Activated T-cell treated with anti-CD3 and anti-CD28 coated beads for 1 hour (primary cell): ENCODE results near the gene CUX1.
A peak's percentile ranks its signal among the peaks of the same experiment; 100 is the strongest.
"Not testable (repeated sequence)": the region's sequence is repeated elsewhere in the genome, so short reads cannot be mapped to it uniquely, and the experiment has no call there.

ENCODE experiments used
- DNase-seq: peaks from one replicate; pipeline ENCODE4 v3.0.0-alpha.2; 2020; ENCODE audit warnings: low read depth

Gene CUX1

DNA sequence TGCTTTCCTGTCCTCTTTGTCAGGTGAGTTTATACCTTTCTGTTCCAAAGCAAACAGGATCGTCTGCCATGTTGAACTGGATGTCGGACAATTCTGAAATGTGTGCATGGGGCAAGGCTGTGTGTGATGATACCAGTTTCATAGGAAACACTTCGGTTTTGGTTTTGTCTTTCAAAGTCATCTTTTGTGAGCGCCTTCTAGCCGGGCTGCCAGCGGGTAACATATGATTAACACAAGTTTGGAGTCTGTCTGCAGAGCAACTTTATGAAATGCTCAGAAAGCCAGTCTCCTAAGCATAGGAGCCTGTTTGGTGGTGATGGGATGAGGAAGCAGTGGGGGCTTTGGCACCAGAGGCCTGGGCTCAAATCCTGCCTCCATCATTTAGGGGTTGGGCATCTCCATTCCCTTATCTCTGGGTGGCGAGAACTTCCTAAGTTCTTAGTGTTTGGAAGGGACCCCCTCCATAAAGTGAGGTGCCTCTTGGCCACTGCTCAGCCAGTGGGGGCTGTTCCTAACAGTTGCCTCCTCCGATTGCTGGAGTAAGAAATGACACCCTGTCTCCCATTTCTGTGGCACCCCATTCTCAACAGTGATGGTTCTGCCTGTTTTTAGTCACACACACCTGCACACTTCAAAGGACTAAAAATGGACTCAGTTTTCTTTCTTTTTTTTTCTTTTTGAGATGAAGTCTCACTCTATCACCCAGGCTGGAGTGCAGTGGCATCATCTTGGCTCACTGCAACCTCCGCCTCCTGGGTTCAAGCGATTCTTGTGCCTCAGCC lies 36.8 kb downstream of the CUX1 start:
- DNase-seq, result no peak

DNA sequence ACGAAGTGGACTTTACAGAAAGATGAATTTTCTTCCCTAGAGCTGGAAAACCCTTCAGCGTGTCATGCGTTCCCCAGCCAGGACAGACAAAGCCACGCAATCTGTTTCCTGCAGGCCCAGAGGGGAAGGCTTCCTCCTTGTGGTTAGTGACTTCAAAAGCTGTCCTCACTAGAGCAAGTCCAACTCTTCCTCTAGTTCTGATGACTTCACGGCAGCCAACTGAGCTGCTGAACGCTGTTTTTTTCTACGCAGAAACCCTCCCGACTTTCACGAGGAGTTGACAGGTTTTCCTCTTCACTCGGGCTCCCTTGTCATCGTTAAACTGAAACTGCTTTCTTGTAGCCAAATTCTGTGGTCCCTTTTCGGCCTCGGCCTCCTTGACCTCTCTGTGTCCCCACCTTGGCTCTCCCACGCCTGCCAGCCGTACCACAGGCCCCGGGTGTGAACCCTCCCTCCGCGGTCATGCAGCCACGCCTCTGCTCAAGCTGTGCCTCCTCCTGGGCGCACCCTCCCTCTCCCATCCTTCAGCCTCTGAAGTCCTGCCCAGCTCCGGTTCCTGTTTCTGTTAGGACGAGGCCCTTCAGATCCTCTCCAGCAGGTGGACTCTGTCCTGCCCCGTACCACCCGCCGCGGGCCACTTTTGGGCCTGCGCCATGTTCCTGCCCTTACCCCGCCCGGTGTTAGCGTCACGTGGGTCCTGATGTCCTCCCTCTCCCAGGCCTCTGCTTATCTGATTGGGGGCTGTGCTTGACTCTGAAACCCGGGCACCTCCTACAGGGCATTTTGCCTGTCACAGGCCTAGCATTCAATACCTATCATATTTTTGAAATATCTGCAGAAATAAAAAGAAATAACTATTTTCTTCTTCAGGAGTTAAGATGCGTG lies 39.3 kb downstream of the CUX1 start:
- peak; percentile 63 for DNase-seq

DNA sequence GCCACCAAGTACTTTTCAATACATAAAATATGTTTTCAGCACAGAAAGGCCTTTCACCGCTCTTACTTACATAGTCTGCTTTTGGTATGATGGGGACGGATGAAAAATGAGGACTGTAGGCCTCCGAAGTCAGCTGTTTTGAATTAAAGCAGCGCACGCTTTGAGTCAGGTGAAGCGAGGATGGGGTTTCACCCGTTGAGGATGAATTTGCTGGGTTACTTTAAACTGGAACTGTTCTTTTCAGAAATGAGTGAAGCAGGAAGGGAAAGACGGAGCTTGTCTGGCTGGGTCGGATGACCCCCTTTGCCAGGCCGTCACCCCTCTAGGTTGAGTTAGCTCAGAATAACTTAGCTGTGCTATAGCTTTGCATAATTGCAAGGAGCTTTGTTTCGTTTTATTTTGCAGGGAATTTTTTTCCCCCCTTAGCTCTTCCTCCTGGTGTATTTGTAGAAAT lies 40.0 kb downstream of the CUX1 start:
- no peak for DNase-seq

DNA sequence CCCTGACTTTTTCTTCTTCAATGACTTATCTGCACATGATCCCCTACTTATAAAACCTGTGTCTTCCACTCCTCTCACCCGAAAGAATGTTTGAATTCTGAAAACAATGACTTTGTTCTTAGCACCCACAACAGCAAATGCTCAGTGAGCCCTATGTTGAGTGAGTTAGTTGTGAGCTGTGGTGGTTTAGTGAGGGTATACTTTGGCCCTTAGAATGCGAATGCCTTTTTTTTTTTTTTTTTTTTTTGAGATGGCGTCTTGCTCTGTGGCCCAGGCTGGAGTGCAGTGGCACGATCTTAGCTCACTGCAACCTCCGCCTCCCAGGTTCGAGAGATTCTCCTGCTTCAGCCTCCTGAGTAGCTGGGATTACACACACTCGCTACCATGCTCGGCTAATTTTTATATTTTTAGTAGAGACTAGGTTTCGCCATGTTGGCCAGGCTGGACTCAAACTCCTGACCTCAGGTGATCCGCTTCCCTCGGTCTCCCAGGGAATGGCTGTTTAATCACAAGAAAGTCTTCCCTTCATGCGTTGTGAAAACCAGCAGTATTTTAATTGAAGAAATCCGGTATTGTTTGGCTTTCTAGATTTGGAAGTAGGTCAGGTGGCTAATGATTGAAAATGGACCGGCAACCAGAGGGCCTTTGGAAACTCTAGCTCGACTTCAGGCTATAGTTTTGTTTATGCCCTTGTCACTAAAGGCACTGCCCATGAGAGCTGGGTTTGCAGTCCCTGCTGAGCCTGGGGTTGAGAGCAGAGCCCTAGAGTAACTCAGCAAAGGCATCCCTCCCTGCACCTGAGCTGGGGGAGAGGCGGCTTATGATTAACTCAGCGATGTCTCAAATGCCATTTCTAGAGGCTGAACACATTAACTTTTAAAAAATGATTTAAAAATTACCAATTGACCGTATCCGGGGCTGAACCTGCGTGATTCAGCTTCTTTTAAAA lies 41.3 kb downstream of the CUX1 start:
- DNase-seq, result no peak

DNA sequence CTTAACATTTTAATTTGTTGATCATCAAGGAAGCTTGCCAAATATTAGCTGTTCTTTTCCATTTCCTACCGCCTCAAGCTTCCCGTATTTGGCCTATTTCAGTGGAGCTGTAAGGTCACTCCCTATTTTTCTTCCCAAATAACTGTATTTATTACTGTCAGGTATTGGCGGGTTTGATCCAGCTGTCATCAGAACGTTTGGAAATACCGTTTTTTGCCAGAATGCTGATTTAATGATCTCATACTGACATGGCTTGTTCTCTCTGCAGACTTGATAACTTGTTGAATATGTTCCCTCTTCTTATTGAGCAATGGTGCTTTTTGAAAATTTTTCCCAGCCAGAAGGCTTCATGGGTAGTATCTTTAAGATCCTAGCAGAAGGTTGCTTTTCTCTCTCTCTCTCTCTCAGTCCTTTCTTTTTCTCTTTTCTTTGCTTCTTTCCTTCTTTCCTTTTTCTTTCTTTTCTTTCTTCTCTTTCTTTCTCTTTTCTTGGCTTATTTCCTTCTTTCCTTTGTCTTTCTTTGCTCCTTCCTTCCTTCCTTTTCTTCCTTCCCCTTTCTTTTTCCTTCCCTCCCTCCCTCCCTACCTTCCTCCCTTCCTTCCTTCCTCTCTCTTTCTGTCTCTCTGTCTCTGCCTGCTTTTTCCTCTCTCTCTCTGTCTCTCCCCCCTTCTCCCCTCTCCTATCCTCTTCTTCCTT lies 42.1 kb downstream of the CUX1 start:
- no peak for DNase-seq

DNA sequence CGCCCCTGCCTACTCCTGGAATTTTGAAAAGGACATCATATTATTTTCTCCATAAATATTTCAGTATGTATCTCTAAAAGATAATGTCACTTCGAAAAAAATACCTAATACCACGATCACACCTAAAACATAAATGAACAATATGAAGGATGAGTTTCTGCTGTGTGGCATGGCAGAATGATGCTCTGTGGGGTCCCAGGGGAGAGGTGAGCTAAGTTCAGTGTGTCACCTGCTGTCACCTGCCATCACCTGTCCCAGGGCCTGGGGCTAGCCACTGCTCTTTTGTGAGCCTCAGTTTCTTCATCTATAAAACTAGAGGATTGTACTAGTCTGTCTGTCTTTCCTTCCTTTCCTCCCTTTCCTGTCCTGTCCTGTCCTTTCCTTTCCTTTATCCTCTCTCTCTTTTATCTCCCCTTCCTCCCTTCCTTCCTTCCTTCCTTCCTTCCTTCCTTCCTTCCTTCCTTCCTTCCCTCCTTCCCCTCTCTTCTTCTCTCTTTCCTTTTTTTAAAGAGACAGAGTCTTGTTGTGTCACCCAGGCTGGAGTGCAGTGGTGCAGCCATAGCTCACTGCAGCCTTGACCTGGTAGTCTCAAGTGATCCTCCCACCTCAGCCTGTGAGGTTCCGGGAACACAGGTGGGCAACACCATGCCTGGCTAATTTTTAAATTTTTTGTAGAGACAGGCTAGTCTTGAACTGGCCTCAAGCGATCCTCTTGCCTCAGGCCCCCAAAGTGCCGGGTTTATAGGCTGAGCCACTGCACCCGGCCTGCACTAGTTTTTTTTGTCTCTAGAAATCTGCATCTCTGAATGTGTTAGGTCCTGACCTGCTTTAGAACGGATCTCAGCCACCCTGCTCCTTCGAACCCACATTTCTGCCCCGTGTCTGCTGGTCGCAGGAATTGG lies 43.1 kb downstream of the CUX1 start:
- DNase-seq, result no peak

DNA sequence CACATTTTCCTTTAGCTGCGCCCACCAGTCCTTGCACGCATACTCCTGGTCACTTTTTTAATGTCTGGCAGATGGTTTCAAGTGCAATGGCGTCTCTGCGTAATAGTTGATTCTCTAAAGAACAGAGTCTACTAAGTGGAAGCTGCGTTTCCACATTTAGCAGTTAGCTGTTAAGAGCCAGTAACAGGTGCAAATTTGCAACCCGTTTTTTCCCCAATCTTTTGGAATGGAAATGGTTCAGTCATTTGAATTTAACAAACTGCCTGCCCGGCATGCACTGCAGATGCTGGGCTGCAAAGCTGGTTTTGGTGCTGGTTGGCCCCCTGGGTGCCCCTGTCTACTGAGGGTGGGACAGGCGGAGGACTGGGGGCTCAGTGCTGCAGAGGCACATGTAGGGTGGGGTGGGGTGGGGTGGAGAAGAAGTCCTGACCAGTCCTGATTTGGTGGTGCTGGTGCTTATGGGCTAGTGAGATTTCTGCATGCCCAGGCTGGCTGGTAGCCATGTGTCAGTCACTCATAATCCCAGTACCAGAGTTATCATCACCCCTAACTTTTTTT lies 43.9 kb downstream of the CUX1 start:
- DNase-seq, result no peak

DNA sequence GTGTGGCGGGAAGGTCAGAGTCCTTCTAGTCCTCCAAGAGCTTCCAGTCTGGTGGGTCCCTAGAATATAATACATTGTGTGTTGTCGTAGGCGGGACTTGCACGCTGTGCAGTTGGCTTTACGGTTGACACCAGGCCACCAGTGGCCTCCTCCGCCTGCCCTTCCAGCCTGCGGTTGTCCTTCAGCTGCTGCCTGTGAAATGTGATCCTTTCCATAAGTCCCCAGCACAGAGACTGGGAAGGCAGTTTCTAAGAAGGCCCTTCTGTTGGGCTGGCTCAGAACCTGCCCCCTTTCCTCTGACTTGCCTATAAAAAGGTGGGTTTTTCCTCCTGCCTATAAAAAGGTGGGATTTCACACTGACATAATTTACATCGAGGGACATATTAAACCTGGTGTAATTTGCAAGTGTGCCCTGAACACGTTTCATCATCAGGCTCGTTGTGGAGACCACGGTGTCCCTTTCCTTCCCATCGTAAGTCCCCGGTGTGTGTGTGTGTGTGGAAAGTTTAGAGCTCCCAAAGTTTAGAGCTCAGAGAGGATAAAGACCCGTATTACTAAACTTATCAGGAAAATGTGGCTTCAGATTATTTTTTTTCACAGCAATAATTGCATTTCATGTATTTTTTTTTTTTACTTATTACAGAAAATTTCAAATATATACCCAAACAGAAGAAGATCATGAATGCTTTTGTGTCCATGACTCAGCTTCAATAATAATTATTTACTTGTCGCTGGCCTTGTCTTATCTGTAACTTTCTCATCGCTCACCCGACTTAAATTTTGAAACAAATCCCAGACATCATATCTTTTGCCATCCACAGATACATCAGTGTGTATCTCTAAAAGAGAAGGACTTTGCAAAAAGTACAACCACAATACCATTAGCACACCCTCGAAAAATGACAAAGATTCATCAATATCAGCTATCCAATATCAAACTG lies 45.1 kb downstream of the CUX1 start:
- DNase-seq, result no peak

DNA sequence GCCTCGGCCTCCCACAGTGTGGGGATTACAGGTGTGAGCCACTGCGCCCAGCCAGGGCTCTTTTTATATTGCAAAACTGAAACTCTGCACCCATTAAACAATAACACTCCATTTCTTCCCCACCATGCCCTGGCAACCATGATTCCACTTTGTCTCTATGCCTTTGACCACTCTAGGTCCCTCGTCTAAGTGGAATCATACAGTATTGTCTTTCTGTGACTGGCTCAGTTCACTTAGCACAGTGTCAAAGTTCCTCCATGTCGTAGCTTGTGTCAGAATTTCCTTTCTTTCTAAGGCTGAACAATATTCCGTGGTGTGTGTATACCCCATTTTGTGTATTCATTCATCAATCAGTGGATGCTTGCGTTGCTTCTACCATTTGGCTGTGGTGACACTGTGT lies 46.2 kb downstream of the CUX1 start:
- no peak for DNase-seq

DNA sequence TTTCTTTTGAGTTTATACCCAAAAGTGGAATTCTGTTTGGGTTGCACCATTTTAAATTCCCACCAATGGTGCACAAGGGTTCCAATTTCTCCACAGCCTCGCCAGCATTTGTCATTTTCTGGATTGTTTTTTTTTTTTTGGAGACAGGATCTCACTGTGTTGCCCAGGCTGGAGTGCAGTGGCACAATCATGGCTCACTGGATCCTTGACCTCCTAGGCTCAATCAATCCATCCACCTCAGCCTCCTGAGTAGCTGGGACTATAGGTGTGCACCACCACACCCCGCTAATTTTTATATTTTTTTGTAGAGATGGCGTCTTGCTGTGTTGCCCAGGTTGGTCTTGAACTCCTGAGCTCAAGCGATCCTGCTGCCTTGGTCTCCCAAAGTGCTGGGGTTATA lies 46.6 kb downstream of the CUX1 start:
- no peak for DNase-seq

DNA sequence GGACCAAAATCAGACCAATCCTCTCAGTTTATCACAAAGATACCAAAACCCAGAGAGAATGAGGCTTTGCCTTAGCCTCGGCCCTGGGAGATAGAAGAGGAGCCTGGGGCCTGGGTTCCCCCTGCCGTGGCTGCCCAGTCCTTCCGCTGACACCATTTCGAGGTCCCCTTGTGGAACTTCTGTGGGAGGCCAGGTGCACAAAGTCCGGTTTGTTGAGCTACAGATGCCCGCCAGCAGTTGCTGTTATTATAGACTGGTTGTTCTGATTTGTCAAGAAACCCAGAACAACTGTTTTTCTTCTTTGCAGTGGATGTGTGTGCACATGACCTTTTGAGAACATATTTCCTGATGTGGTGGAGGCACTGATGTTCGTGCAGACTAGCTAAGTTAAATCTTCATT lies 47.6 kb downstream of the CUX1 start:
- no peak for DNase-seq

DNA sequence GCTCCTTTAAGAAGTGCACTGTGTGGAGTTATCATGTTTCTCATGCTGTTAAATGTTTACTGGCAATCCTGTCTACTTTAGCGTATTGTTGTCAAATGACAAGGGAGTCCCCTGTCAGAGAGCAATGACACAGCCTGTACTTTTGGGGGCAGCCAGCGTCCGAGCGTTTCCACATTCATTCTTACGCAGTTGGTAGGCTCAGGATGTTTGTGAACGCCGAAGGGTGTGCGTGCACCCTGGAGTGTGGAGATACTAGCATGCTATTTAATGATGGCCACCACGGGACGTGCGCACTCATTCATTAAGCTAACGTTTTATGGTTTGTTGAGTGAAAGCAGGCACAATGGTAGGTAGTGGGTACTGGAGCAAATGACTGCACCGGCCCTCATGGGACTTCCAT lies 48.0 kb downstream of the CUX1 start:
- no peak for DNase-seq

DNA sequence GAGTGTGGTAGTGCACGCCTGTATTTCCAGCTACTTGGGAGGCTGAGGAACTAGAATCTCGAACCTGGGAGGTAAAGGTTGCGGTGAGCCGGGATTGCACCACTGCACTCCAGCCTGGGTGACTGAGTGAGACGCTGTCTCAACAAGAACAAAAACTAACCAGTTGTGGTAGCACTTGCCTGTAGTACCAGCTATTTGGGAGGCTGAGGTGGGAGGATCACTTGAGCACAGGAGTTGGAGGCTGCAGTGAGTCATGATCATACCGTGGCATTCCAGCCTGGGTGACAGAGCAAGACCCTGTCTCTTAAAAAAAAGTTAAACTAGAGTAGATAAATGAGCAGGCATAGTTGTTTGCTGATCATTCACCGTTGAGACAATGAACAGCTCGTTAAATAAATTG lies 48.9 kb downstream of the CUX1 start:
- DNase-seq, result no peak

DNA sequence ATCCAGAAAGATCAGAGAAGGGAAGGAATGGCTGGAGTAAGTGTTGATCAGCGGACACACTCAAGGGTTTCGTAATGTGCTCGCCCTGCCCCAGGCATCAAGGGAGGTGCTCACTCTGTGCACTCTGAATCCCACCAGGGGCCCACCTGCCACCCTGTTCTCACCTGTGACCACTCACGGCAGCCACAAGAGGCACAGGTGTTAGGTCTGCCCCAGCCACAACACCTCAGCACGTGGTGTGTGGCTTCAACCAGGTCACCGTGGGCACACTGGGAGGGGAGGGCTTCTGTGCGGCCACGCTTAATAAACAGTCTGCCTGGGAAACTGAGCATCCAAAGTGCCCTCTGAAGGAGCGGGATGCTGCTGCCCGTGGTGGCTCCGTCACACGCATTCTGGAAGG lies 49.8 kb downstream of the CUX1 start:
- no peak for DNase-seq

DNA sequence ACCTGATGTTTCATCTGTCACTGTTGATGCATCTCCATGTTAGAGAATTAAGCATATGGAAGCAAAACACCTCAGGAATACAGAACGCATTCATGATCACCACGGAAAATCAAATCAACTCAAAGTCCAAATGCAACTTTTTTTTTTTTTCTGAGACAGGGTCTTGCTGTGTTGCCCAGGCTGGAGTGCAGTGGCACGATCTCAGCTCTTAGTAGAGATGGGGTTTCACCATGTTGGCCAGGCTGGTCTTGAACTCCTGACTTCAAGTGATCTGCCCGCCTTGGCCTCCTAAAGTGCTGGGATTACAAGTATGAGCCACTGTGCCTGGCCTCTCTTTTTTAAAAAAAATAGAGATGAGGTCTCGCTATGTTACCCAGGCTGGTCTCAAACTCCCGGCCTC lies 50.3 kb downstream of the CUX1 start:
- DNase-seq, result not testable (repeated sequence)

DNA sequence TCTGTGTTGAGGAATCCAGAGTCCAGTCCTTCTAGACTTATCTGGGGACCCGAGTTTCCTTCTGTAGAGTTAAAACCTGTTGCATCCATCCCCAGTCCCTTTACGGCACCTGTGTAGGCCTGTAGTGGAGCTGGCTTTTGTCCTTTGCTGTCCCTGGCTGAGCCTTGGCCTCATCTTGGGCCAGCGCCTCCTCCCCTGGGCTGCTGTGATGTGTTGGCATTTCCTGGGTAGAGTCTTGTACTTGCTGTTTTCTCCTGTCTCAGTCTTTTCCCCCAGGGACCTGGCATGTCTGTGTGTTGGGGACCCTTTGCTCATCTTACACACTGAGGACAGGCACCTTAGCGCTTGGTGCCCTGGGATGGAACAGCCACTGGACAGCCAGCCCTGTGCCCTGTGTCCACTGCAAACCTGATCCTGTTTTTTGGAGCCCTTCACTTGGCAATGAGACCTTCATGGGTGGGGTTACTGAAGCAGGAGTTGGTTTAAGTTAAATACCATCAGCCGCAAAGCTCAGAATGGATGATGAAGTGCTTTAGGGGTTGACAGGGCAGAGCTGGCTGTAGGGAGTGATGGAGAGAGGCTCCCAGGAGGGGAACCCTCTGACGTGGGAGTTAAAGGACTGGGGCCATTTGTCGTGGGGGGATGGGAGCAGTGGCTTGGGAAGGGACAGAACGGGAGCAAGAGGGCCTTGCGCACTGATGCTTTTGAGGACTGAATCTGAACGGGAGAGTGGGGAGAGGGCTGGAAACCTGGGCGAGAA lies 50.9 kb downstream of the CUX1 start:
- DNase-seq, result no peak

DNA sequence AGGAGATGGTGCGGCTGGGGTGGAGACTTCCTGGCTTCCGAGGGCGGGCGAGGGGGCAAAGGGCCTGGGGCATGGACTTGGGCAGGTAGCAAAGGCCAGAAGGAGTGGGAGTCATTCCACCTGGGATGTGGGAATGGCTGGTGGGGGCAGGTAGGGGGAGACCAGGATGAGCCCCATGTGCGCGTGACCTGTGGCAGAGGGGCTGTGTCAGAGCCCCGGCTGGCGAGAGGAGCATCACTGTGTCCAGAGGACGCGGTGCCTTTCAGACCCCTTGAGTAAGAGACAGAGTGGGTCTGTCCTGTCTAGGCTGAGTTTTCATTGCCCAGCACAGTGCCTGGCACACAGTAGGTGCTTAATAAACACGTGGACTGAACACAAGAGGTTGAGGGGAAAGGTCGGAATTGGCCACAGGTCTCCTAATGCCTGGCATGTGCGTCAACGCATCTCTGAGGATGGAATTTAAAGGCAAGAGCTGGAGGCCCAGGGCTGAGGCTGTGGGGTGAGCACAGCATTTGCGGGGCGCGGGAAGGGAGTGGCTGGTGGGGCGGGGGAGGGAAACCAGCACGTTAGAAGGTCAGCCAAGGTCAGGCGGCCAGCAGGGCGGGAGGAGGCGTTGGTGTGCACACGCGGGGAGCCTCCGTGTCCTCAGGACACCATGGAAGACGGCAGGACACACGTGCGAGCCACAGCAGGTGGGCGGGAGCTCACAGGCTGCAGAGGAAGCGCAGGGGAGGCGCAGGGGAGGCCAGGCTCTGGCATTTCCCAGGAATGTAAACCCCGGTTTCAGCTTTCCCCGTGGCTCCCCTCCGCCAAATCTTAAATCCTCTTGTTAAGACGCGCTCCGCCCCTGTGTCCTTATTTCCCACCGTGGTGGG lies 51.8 kb downstream of the CUX1 start:
- DNase-seq, result no peak
